Muscle of back (tissue), 13 donors: Measurements from ENCODE around the gene PLAGL1. TPM values are rescaled to one million over a fixed set of nuclear protein-coding genes. Genes with fewer than 3 reads are reported as not detected.
"Not testable (repeated sequence)": the region's sequence is repeated elsewhere in the genome, so short reads cannot be mapped to it uniquely, and the experiment has no call there.

Source experiments
- DNase-seq, 3 donors: peaks; one replicate each; pipeline versions ENCODE4 v3.0.0 to v3.0.0-alpha.2; 2013
- long read RNA-seq, 9 donors: transcript quantifications; one replicate each; lab custom pipeline, GENCODE V29; 2026
- polyA plus RNA-seq, 10 donors: library from polyadenylated mRNA; unstranded; fragments of 120-200 nt; gene quantifications; one replicate each; pipeline ENCODE4 v1.2.1, GENCODE V29; 2013; ENCODE audit not compliant: insufficient read length in 10 of 10

The PLAGL1 gene
- polyA plus RNA-seq, result 100 to 1,000 TPM; 174 to 444 (median 257) TPM
- long read RNA-seq, donor 1, transcript PLAGL1-226 (7 exons, 3,229 nt), result major isoform, 9 of 39 reads
- long read RNA-seq, donor 1, partial matches to known transcripts, result 21 of 39 reads
- long read RNA-seq, donor 1, other reads (novel, unspliced or antisense), result 0 of 39 reads
- long read RNA-seq, donor 2, transcript PLAGL1-223 (6 exons, 2,138 nt), result major isoform, 6 of 30 reads
- long read RNA-seq, donor 2, partial matches to known transcripts, result 17 of 30 reads
- long read RNA-seq, donor 2, other reads (novel, unspliced or antisense), result 0 of 30 reads
- long read RNA-seq, donor 3, result 0 reads
- long read RNA-seq, donor 4, partial matches to known transcripts, result 11 of 20 reads
- long read RNA-seq, donor 4, other reads (novel, unspliced or antisense), result 0 of 20 reads
- long read RNA-seq, donor 5, transcript PLAGL1-226 (7 exons, 3,229 nt), result minor isoform, 6 of 71 reads
- long read RNA-seq, donor 5, transcript PLAGL1-223 (6 exons, 2,138 nt), result major isoform, 8 of 71 reads
- long read RNA-seq, donor 5, partial matches to known transcripts, result 52 of 71 reads
- long read RNA-seq, donor 5, other reads (novel, unspliced or antisense), result 0 of 71 reads
- long read RNA-seq, donor 6, transcript PLAGL1-223 (6 exons, 2,138 nt), result major isoform, 11 of 42 reads
- long read RNA-seq, donor 6, transcript PLAGL1-226 (7 exons, 3,229 nt), result major isoform, 11 of 42 reads
- long read RNA-seq, donor 6, partial matches to known transcripts, result 17 of 42 reads
- long read RNA-seq, donor 6, other reads (novel, unspliced or antisense), result 0 of 42 reads
- long read RNA-seq, donor 7, transcript PLAGL1-226 (7 exons, 3,229 nt), result major isoform, 13 of 105 reads
- long read RNA-seq, donor 7, partial matches to known transcripts, result 82 of 105 reads
- long read RNA-seq, donor 7, other reads (novel, unspliced or antisense), result 0 of 105 reads
- long read RNA-seq, donor 8, transcript PLAGL1-226 (7 exons, 3,229 nt), result minor isoform, 6 of 19 reads
- long read RNA-seq, donor 8, transcript PLAGL1-223 (6 exons, 2,138 nt), result major isoform, 7 of 19 reads
- long read RNA-seq, donor 8, partial matches to known transcripts, result 6 of 19 reads
- long read RNA-seq, donor 8, other reads (novel, unspliced or antisense), result 0 of 19 reads
- long read RNA-seq, donor 9, partial matches to known transcripts, result 0 of 4 reads
- long read RNA-seq, donor 9, other reads (novel, unspliced or antisense), result 0 of 4 reads

- peak; percentile 68 to 91 (median 77) for DNase-seq
Measured at GRCh38 chr6:144008120-144008811, at the start of gene PLAGL1. Gene PLAGL1, minus strand, starts transcription at chr6:144008259. Its CDS starts 60,123 bp downstream, at chr6:143948136.

- no peak for DNase-seq
Measured at GRCh38 chr6:144055121-144055931, 47.3 kb upstream of the PLAGL1 start.

GRCh38 chr6:144053601-144054000 lies 45.5 kb upstream of the PLAGL1 start:
- no peak for DNase-seq

- no peak for DNase-seq
Measured at GRCh38 chr6:144052488-144052887, 44.4 kb upstream of the PLAGL1 start.

GRCh38 chr6:144049386-144049785 lies 41.3 kb upstream of the PLAGL1 start:
- no peak for DNase-seq

GRCh38 chr6:144047688-144048087 lies 39.6 kb upstream of the PLAGL1 start:
- DNase-seq, result no peak

GRCh38 chr6:144046672-144047071 lies 38.6 kb upstream of the PLAGL1 start:
- not testable (repeated sequence) for DNase-seq

GRCh38 chr6:144044989-144045388 lies 36.9 kb upstream of the PLAGL1 start:
- not testable (repeated sequence) for DNase-seq

GRCh38 chr6:144036835-144037195 lies 28.8 kb upstream of the PLAGL1 start:
- DNase-seq, result no peak

GRCh38 chr6:144036064-144036834 lies 28.2 kb upstream of the PLAGL1 start:
- DNase-seq, result peak; percentile 28 to 65 (median 31)

GRCh38 chr6:144035416-144035815 lies 27.4 kb upstream of the PLAGL1 start:
- DNase-seq, result no peak

- peak in 1 of 3 donors; percentile 47 for DNase-seq
Measured at GRCh38 chr6:144033816-144034735, 26.0 kb upstream of the PLAGL1 start.

GRCh38 chr6:144029452-144029851 lies 21.4 kb upstream of the PLAGL1 start:
- DNase-seq, result no peak

GRCh38 chr6:144027932-144028587 lies 20.0 kb upstream of the PLAGL1 start:
- DNase-seq, result no peak

GRCh38 chr6:144023216-144023615 lies 15.2 kb upstream of the PLAGL1 start:
- DNase-seq, result no peak

- DNase-seq, result no peak
Measured at GRCh38 chr6:144019929-144020328, 11.9 kb upstream of the PLAGL1 start.

- no peak for DNase-seq
Measured at GRCh38 chr6:144017166-144018094, 9.4 kb upstream of the PLAGL1 start.
